GM21390 (cell line): ENCODE results near the gene MSRB3.

Source experiments
- ATAC-seq: cut with Tn5 transposase; IDR thresholded peaks from one replicate; pipeline ENCODE4 v1.9.1; 2021; ENCODE audit not compliant: unreplicated experiment

MSRB3 gene

GRCh38 chr12:65389436-65389835 is 111.0 kb downstream of the MSRB3 start:
- no peak for ATAC-seq

DNA sequence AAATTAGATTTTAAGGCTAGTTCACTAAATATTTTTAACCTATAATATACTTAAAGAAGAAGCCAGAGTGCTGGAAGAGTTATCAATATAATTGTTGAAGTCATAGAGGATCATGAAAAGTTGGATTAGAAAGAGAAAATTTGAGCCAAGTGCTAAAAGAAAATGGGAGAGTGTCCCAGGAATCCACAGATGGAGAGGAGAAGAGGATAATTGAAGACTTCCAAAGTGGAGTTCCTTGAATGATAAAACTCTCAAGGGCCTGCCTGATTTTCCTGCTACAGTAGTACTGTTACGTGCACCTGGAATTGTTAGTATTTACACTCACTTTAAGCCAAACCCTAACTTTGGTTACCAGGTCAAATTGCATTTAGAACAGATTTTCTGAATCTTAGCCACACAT is 113.2 kb downstream of the MSRB3 start:
- ATAC-seq, result no peak

GRCh38 chr12:65392491-65392890 is 114.0 kb downstream of the MSRB3 start:
- no peak for ATAC-seq

DNA sequence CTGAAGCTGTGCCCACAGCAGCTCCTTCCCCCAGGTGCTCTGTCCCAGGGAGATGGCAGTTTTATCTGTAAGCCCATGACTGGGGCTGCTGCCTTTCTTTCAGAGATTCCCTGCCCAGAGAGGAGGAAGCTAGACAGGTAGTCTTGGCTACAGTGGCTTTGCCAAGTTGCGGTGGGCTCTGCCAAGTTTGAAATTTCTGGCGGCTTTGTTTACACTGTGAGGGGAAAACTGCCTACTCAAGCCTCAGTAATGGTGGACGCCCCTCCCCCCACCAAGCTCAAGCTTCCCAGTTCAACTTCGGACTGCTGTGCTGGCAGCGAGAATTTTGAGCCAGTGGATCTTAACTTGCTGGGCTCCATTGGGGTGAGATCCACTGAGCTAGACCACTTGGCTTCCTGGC is 124.7 kb downstream of the MSRB3 start:
- ATAC-seq, result no peak

- no peak for ATAC-seq
These were observed 129.1 kb downstream of the MSRB3 start for GRCh38 chr12:65407388-65408149.

DNA sequence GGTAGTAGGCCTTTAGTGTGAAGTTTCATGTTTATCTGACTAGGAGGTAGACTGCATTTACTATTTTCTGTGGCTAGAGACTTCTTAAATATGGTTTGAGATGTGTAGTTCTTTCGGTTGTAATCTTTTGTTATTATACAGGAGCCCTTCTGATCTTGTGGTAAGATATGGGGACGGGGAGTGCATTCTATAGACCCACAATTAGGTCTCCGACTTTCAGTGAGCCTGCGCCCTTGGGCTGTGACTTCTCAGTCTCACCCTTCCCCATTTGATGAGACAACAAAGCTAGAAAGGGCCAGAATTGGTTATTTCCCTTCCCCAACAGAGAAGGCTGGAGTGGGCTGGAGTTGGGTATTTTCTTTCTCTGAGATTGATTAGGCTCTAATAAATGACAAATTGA is 130.0 kb downstream of the MSRB3 start:
- no peak for ATAC-seq

DNA sequence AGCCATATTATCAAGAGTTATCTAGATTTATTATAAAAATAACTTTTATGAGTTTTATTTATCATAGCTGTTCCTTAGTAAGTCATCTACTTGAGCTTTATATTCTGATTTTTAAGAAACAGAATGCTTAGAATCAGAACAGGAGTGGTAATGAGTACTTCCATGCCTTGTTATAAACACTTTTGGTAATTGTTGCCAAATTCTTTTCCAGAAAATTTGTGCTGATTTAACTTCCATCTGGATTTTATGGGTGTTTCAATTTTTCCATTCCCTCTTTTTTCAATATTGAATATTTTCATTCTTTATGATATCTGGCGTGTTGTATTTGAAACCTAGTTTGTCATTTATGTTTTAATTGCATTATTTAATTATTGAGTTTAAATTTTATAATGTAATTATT is 131.2 kb downstream of the MSRB3 start:
- ATAC-seq, result no peak

DNA sequence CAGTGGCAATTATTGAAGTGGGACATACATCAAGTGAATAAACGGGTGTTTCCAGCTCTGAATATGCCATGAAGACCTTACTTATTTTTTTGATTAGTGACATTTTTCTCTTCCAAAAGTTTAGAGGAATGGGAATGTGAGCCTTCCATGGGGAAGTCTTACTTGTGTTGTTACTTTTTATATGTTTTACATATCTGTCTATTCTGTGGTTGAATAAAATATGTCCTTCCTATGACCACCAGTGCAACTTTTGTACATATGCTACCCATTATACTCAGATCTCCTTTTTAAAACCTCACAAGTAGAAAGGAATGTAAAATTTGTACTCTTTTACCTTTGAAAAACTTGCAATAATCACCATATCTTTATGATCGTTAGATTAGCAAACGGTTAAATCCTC is 132.7 kb downstream of the MSRB3 start:
- no peak for ATAC-seq

GRCh38 chr12:65414526-65414925 is 136.0 kb downstream of the MSRB3 start:
- no peak for ATAC-seq

GRCh38 chr12:65415826-65416225 is 137.3 kb downstream of the MSRB3 start:
- no peak for ATAC-seq

DNA sequence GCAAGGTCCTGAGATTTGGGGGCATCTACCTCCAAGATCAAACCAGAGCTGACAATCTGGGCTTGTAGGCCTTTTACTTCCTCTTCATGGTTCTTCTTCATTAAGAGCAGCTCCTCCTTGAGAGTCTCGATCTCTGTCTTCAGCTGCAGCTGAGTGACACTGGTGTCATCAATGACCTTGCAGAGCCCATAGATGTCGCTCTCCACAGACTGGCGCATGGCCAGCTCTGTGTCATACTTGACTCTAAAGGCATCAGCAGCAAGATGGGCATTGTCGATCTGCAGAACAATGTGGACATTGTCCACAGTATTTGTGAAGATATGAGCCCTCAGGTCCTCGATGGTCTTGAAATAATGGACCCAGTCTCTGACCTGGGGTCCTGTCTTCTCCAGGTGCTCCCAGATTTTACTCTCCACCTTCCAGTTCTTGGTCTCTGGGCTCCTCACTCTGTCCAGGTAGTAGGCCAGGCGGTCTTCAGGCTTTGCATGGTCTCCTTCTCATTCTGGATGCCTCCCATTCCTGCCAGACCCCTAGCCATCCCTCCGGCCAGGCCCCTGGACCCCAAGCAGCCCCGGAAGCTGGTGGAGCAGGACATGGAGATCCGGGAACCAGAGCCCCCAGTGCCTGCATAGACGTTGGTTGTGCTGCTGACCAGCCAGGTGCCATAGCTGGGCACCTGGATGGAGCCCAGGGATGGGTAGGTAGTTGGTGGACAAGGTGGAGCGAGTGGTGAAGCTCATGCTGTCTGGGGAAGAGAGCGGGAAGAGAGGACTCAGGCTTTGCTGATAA is 141.0 kb downstream of the MSRB3 start:
- no peak for ATAC-seq

- no peak for ATAC-seq
These were observed 142.5 kb downstream of the MSRB3 start for GRCh38 chr12:65420941-65421340.

- no peak for ATAC-seq
These were observed 149.2 kb downstream of the MSRB3 start for GRCh38 chr12:65427646-65428045.

DNA sequence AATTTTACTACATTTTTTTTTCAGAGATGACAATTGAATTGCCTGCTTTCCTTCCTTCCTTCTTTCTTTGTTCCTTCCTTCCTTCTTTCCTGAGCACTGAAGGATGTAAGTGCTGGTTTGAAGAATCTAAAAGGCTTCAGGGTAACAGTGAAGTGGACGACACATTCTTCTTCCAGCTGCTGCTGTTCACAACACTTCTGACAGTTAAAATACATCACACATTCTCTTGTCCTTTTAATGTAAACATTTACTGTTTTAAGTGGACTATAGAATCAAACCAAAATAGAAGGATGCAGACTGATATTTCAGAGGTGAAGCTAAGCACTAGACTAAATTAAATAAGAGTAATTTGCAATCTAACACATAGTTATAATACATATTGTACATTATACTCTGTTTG is 151.5 kb downstream of the MSRB3 start:
- no peak for ATAC-seq

GRCh38 chr12:65430571-65431306 is 152.3 kb downstream of the MSRB3 start:
- no peak for ATAC-seq

DNA sequence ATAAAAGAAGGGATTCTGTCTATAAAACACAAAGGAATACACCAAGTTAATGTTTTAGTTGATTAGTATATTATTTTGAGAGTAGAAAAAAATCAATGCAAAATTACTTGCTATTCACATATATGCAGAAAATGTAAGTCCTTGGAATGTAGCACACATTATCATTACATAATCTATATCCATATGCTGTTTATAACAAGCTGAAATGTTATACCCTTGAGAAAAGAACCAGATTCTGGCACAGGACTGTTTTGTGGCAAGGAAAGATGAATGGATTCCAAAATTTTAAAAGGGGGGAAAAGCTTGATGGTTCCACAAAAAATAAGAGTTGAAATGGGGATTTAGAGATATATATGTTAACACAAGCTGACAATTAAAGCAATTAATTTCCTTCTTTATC is 153.6 kb downstream of the MSRB3 start:
- no peak for ATAC-seq

- ATAC-seq, result no peak
These were observed 154.2 kb downstream of the MSRB3 start for GRCh38 chr12:65432651-65433050.

DNA sequence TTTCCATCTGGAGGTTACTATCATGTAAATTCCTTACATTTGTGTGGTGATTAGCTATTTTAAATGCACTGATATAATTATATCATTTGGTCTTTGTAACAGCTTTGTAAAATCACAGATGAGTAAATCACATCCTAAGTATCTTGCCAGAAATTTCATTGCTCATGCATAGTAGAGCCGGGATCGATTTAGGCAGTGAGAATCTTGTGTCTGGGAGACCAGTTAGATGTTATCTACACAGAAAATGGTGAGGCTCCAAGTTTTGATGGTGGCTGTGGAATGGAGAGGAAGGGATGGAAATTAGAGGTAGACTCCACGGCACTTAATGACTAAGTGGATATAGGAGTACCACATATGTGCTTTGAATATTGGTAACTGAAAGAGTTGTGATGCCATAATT is 156.3 kb downstream of the MSRB3 start:
- ATAC-seq, result no peak

DNA sequence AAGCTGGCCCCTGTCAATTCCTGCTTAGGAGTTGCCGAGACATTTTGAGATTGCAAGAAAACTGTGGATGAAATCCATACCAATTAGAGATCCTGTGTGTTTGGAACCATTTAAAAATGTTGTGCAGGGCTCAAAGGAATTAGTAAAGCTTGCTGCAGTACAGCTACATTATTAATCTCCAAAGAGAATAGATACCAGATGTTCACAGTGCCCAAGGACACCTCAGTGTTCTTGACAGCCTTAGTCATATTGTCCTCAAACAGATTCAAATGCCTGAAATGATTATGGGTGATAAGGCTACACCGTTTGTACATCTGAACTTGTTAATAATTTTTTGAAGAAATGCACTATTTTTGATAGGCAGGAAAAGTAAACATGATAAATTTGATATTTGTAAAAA is 164.6 kb downstream of the MSRB3 start:
- no peak for ATAC-seq

DNA sequence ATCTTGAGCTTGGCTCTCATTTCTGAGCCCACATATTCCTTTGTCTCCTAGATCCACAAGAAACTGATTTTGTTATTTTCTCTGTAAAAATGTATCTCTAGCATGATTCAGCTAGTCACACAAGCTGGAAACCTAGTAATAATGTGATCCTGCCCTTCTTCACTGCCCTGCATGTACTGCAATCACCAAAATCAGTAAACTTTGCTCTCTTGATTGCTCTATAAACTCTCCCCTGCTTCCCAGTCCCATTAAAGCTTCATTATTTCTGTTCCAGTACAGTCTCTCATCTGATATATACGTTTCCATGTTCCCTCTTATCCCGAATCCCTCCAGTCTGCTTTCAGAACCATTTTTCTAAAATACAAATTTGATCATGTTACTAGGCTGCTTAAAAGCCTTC is 166.5 kb downstream of the MSRB3 start:
- no peak for ATAC-seq

DNA sequence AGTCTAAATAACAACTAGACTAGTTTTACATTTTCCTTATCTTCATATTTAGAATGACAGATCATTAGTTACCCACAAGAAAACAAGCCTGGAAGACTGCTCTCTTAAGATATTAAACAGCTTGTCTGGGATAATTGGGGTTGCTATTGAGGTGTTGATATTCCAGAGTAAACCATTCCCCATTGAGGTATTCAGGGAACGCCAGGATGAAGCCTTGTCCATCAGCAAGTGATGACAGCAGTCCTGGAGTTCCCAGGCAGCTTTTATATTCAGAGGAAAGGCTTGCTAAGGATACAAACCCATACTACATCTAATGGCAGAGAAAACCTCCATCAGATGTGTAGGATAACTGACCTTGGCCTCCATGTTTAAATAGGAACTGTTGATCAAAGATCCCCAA is 168.4 kb downstream of the MSRB3 start:
- ATAC-seq, result no peak

DNA sequence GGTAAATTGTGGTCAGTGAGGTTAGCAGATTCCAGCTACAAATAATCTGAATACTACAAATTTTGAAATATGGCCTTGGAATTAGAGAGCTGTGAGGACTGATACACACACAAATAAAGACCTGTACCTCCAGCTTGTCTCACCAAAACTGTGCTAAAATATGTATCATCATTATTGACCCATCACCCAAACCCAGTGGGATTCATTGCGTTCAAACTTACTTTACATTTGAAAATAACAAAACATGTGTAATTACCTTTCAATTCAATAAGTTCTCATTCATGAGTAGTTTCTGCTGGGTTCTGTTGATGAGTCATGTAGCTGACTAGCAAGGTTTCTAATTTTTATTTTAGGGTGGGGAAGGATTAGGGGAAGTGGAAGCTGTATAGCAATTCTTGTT is 170.9 kb downstream of the MSRB3 start:
- no peak for ATAC-seq
